Peyer's patch (tissue), 4 donors: Measurements from ENCODE around the gene TMEM209.

Experiments
- CTCF ChIP-seq, 6 experiments: fragments of 450-650 bp in 4 of 6; fragments of 200-600 bp in 2 of 6; sonication (generic) in 1 of 6; IDR thresholded peaks; one replicate each; pipeline ENCODE4 v1.5.1; 2017 to 2019; ENCODE audit warnings: antibody characterized with exemption in 6 of 6, mild to moderate bottlenecking in 3 of 6, moderate library complexity in 1 of 6
- POLR2A ChIP-seq, 2 donors: fragments of 450-650 bp; IDR thresholded peaks; one replicate each; pipeline ENCODE4 v1.5.1; 2017; ENCODE audit warnings: antibody characterized with exemption in 2 of 2, mild to moderate bottlenecking in 2 of 2, moderate library complexity in 2 of 2

GRCh38 chr7:130240240-130240639 lies 35.0 kb upstream of the TMEM209 start:
- TF ChIP-seq CTCF (IDR thresholded peaks at IDR 0.05) = no peak
- no peak for TF ChIP-seq POLR2A (IDR thresholded peaks at IDR 0.05)
